SJSA1 (cell line): ENCODE measurements around the gene ST8SIA5. TPM values are rescaled to one million over a fixed set of nuclear protein-coding genes. Genes with fewer than 3 reads are reported as not detected.

Source experiments
- DNase-seq, 2 experiments: peaks; one replicate each; pipeline ENCODE4 v3.0.0-alpha.2; 2015 to 2020; ENCODE audit warnings: low spot score in 2 of 2, low read depth in 1 of 2
- H3K27ac ChIP-seq: fragments of 250-450 bp; sonication (Bioruptor Pico); 2 replicates; pipeline ENCODE4 v1.5.1; 2020; ENCODE audit warnings: mild to moderate bottlenecking, moderate library complexity
- H3K27me3 ChIP-seq: fragments of 250-450 bp; sonication (Bioruptor Pico); replicated peaks from 2 replicates; pipeline ENCODE4 v1.5.1; 2020; ENCODE audit warnings: mild to moderate bottlenecking, moderate library complexity
- H3K36me3 ChIP-seq: fragments of 250-450 bp; sonication (Bioruptor Pico); 2 replicates; pipeline ENCODE4 v1.5.1; 2020; ENCODE audit warnings: mild to moderate bottlenecking
- H3K4me1 ChIP-seq: fragments of 250-450 bp; sonication (Bioruptor Pico); replicated peaks from 2 replicates; pipeline ENCODE4 v1.6.1; 2021; ENCODE audit warnings: mild to moderate bottlenecking
- H3K4me3 ChIP-seq: fragments of 250-450 bp; sonication (Bioruptor Pico); 2 replicates; pipeline ENCODE4 v1.5.1; 2020; ENCODE audit warnings: mild to moderate bottlenecking
- H3K9me3 ChIP-seq: fragments of 250-450 bp; sonication (Bioruptor Pico); replicated peaks from 2 replicates; pipeline ENCODE4 v1.5.1; 2020; ENCODE audit warnings: mild to moderate bottlenecking
- total RNA-seq: library from RNA; depleted of rRNA; stranded (reverse); fragments of >200 nt; shearing (Covaris generic); gene quantifications from 2 replicates; pipeline ENCODE4 v1.2.3, GENCODE V29; 2014

The ST8SIA5 gene
- total RNA-seq, 1 experiment from 2014 or later = not detected

- no peak overlapping the region for H3K4me3 ChIP-seq
- peak in 1 of 2 experiments; percentile 37 for DNase-seq
- no peak overlapping the region for H3K27ac ChIP-seq
- no peaks in the 10 kb centered on the region for H3K4me1 ChIP-seq
- no peaks in the 10 kb centered on the region for H3K9me3 ChIP-seq
- H3K27me3 ChIP-seq = no peaks in the 10 kb centered on the region
- no peaks in the 10 kb centered on the region for H3K36me3 ChIP-seq
Measured at GRCh38 chr18:46632401-46633071, 124.3 kb downstream of the ST8SIA5 start.

GRCh38 chr18:46630991-46631390, 125.9 kb downstream of the ST8SIA5 start:
- Histone ChIP-seq H3K4me1 (no peaks in the 10 kb centered on the region), H3K27me3 (no peaks in the 10 kb centered on the region), H3K4me3 (no peak overlapping the region), H3K9me3 (no peaks in the 10 kb centered on the region), H3K27ac (no peak overlapping the region), H3K36me3 (no peaks in the 10 kb centered on the region)
- DNase-seq = no peak

- Histone ChIP-seq H3K4me1 (no peaks in the 10 kb centered on the region), H3K27me3 (no peaks in the 10 kb centered on the region), H3K9me3 (no peaks in the 10 kb centered on the region), H3K36me3 (no peaks in the 10 kb centered on the region), H3K4me3 (no peak overlapping the region), H3K27ac (no peak overlapping the region)
- DNase-seq = no peak
Measured at GRCh38 chr18:46630160-46630559, 126.7 kb downstream of the ST8SIA5 start.

- H3K27ac ChIP-seq = no peak overlapping the region
- no peaks in the 10 kb centered on the region for H3K9me3 ChIP-seq
- no peak for DNase-seq
- H3K36me3 ChIP-seq = no peaks in the 10 kb centered on the region
- H3K4me3 ChIP-seq = no peak overlapping the region
- H3K27me3 ChIP-seq = no peaks in the 10 kb centered on the region
- no peaks in the 10 kb centered on the region for H3K4me1 ChIP-seq
Measured at GRCh38 chr18:46629361-46629760, 127.5 kb downstream of the ST8SIA5 start.

GRCh38 chr18:46628206-46628605, 128.6 kb downstream of the ST8SIA5 start:
- Histone ChIP-seq H3K27me3 (no peaks in the 10 kb centered on the region), H3K9me3 (no peaks in the 10 kb centered on the region), H3K4me3 (no peak overlapping the region), H3K27ac (no peak overlapping the region), H3K36me3 (no peaks in the 10 kb centered on the region), H3K4me1 (peaks cover 6% of the 10 kb centered on the region)
- DNase-seq = no peak

GRCh38 chr18:46627136-46627535, 129.7 kb downstream of the ST8SIA5 start:
- H3K4me3 ChIP-seq = no peak overlapping the region
- no peak for DNase-seq
- no peaks in the 10 kb centered on the region for H3K36me3 ChIP-seq
- H3K4me1 ChIP-seq = peaks cover 9% of the 10 kb centered on the region
- H3K27ac ChIP-seq = no peak overlapping the region
- no peaks in the 10 kb centered on the region for H3K27me3 ChIP-seq
- no peaks in the 10 kb centered on the region for H3K9me3 ChIP-seq

GRCh38 chr18:46625069-46625468, 131.8 kb downstream of the ST8SIA5 start:
- no peaks in the 10 kb centered on the region for H3K27me3 ChIP-seq
- H3K9me3 ChIP-seq = no peaks in the 10 kb centered on the region
- H3K36me3 ChIP-seq = no peaks in the 10 kb centered on the region
- no peak overlapping the region for H3K27ac ChIP-seq
- no peak for DNase-seq
- H3K4me3 ChIP-seq = no peak overlapping the region
- peaks cover 9% of the 10 kb centered on the region for H3K4me1 ChIP-seq

GRCh38 chr18:46624127-46624526, 132.7 kb downstream of the ST8SIA5 start:
- DNase-seq = no peak
- no peaks in the 10 kb centered on the region for H3K36me3 ChIP-seq
- H3K27ac ChIP-seq = no peak overlapping the region

GRCh38 chr18:46623541-46623940, 133.3 kb downstream of the ST8SIA5 start:
- Histone ChIP-seq H3K27ac (no peak overlapping the region), H3K4me3 (no peak overlapping the region), H3K36me3 (no peaks in the 10 kb centered on the region), H3K4me1 (peaks cover 9% of the 10 kb centered on the region), H3K9me3 (no peaks in the 10 kb centered on the region), H3K27me3 (no peaks in the 10 kb centered on the region)
- DNase-seq = peak in 1 of 2 experiments; percentile 51

More at GRCh38 chr18:46624127-46624526, 132.7 kb downstream of the ST8SIA5 start:
- Histone ChIP-seq H3K9me3 (no peaks in the 10 kb centered on the region), H3K27me3 (no peaks in the 10 kb centered on the region), H3K4me3 (no peak overlapping the region), H3K4me1 (peaks cover 9% of the 10 kb centered on the region)

- no peaks in the 10 kb centered on the region for H3K36me3 ChIP-seq
- no peak overlapping the region for H3K27ac ChIP-seq
- peaks cover 9% of the 10 kb centered on the region for H3K4me1 ChIP-seq
- DNase-seq = no peak
- H3K9me3 ChIP-seq = no peaks in the 10 kb centered on the region
- H3K27me3 ChIP-seq = no peaks in the 10 kb centered on the region
- no peak overlapping the region for H3K4me3 ChIP-seq
Measured at GRCh38 chr18:46622999-46623398, 133.9 kb downstream of the ST8SIA5 start.

GRCh38 chr18:46622451-46622850, 134.4 kb downstream of the ST8SIA5 start:
- H3K4me3 ChIP-seq = no peak overlapping the region
- H3K27ac ChIP-seq = no peak overlapping the region
- no peaks in the 10 kb centered on the region for H3K36me3 ChIP-seq
- no peak for DNase-seq
- H3K9me3 ChIP-seq = no peaks in the 10 kb centered on the region
- H3K27me3 ChIP-seq = no peaks in the 10 kb centered on the region
- H3K4me1 ChIP-seq = peaks cover 9% of the 10 kb centered on the region

- H3K4me3 ChIP-seq = no peak overlapping the region
- peaks cover 9% of the 10 kb centered on the region for H3K4me1 ChIP-seq
- no peak overlapping the region for H3K27ac ChIP-seq
- no peaks in the 10 kb centered on the region for H3K9me3 ChIP-seq
- no peak for DNase-seq
- no peaks in the 10 kb centered on the region for H3K27me3 ChIP-seq
- no peaks in the 10 kb centered on the region for H3K36me3 ChIP-seq
Measured at GRCh38 chr18:46621871-46622270, 135.0 kb downstream of the ST8SIA5 start.

GRCh38 chr18:46621111-46621766, 135.6 kb downstream of the ST8SIA5 start:
- Histone ChIP-seq H3K9me3 (no peaks in the 10 kb centered on the region), H3K4me1 (peaks cover 9% of the 10 kb centered on the region), H3K27ac (no peak overlapping the region), H3K36me3 (no peaks in the 10 kb centered on the region), H3K27me3 (no peaks in the 10 kb centered on the region), H3K4me3 (no peak overlapping the region)
- DNase-seq = no peak

- no peak for DNase-seq
- peaks cover 9% of the 10 kb centered on the region for H3K4me1 ChIP-seq
- no peaks in the 10 kb centered on the region for H3K9me3 ChIP-seq
Measured at GRCh38 chr18:46619559-46619958, 137.3 kb downstream of the ST8SIA5 start.

More at GRCh38 chr18:46619559-46619958, 137.3 kb downstream of the ST8SIA5 start:
- Histone ChIP-seq H3K27ac (no peak overlapping the region), H3K27me3 (no peaks in the 10 kb centered on the region), H3K4me3 (no peak overlapping the region), H3K36me3 (no peaks in the 10 kb centered on the region)
